Tibial nerve (tissue), 4 donors: ENCODE data around the gene PMF1. TPM values are rescaled to one million over a fixed set of nuclear protein-coding genes. Genes with fewer than 3 reads are reported as not detected.
"Not testable (repeated sequence)": the region's sequence is repeated elsewhere in the genome, so short reads cannot be mapped to it uniquely, and the experiment has no call there.

ENCODE experiments used
- DNase-seq, 2 donors: peaks; one replicate each; pipeline ENCODE4 v3.0.0-alpha.2; 2019; ENCODE audit warnings: low spot score in 2 of 2
- H3K27ac ChIP-seq, 4 donors: fragments of 200-600 bp; sonication (generic) in 3 of 4; one replicate each; pipeline ENCODE4 v1.5.1; 2017 to 2019; ENCODE audit warnings: mild to moderate bottlenecking in 1 of 4
- H3K27me3 ChIP-seq, 2 donors: fragments of 200-600 bp; sonication (generic) in 1 of 2; one replicate each; pipeline versions ENCODE4 v1.5.1 to v1.6.0; 2017 to 2019
- H3K36me3 ChIP-seq, 3 donors: fragments of 200-600 bp; sonication (generic); one replicate each; pipeline ENCODE4 v1.5.1; 2018 to 2019
- H3K4me1 ChIP-seq, 4 donors: fragments of 200-600 bp; sonication (generic) in 3 of 4; one replicate each; pipeline ENCODE4 v1.5.1; 2017 to 2019
- H3K4me3 ChIP-seq, 4 donors: fragments of 200-600 bp; sonication (generic) in 3 of 4; one replicate each; pipeline ENCODE4 v1.5.1; 2017 to 2019; ENCODE audit warnings: mild to moderate bottlenecking in 1 of 4, moderate library complexity in 1 of 4
- H3K9me3 ChIP-seq, 4 donors: fragments of 200-600 bp; sonication (generic) in 3 of 4; one replicate each; pipeline ENCODE4 v1.5.1; 2017 to 2019
- EP300 ChIP-seq, 2 donors: sonication (generic); formaldehyde crosslinking; IDR thresholded peaks; one replicate each; pipeline ENCODE4 v1.6.1; 2017; ENCODE audit warnings: antibody characterized with exemption in 2 of 2, mild to moderate bottlenecking in 1 of 2
- POLR2A ChIP-seq, 2 donors: fragments of 450-650 bp; IDR thresholded peaks; one replicate each; pipeline ENCODE4 v1.6.1; 2017; ENCODE audit warnings: antibody characterized with exemption in 2 of 2, mild to moderate bottlenecking in 2 of 2, moderate library complexity in 2 of 2
- WGBS, 2 donors: methylation state at CpG; one replicate each; pipeline ENCODE4 v1.1.5; 2018; 5-methylcytosine and 5-hydroxymethylcytosine counted together
- total RNA-seq, 4 donors: library from RNA; depleted of rRNA; stranded (reverse); fragments of >200 nt; gene quantifications; one replicate each; pipeline ENCODE4 v1.1.0, GENCODE V29; 2016
- TF ChIP-seq, protein P1 (sequence below), 5 experiments: fragments of 200-600 bp in 3 of 5; fragments of 450-650 bp in 2 of 5; sonication (generic) in 3 of 5; IDR thresholded peaks; one replicate each; pipeline ENCODE4 v1.5.1; 2016 to 2019; ENCODE audit warnings: antibody characterized with exemption in 5 of 5, mild to moderate bottlenecking in 3 of 5, moderate library complexity in 2 of 5

Gene PMF1
- total RNA-seq, 4 donors from 2014 or later, result 41.7 to 67.1 (median 49.1) TPM

DNA sequence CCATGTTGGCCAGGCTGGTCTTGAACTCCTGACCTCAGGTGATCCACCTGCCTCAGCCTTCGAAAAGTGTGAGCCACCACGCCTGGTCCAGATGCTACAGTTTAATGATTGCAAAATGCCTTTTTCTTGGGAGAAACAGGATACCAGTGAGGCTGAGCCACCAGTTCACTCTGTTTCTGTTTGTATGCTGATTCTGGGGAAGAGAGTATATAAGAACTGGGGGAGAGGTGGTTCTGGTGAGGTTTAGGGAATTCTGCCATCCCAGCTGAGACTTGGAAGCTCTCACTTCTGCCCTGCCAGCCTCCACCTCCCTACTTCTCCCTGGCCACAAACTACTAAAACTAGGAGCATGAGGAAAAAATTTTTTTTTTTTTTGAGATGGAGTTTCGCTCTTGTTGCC, 8.1 kb upstream of the PMF1 start:
- no peaks in the 10 kb centered on the region for H3K9me3 ChIP-seq
- no peak overlapping the region for H3K4me3 ChIP-seq
- DNase-seq, result no peak
- H3K36me3 ChIP-seq, result peaks cover 0 to 82% (median 7%) of the 10 kb centered on the region in 3 donors
- H3K27ac ChIP-seq, result no peak overlapping the region
- TF ChIP-seq, protein P1, sequence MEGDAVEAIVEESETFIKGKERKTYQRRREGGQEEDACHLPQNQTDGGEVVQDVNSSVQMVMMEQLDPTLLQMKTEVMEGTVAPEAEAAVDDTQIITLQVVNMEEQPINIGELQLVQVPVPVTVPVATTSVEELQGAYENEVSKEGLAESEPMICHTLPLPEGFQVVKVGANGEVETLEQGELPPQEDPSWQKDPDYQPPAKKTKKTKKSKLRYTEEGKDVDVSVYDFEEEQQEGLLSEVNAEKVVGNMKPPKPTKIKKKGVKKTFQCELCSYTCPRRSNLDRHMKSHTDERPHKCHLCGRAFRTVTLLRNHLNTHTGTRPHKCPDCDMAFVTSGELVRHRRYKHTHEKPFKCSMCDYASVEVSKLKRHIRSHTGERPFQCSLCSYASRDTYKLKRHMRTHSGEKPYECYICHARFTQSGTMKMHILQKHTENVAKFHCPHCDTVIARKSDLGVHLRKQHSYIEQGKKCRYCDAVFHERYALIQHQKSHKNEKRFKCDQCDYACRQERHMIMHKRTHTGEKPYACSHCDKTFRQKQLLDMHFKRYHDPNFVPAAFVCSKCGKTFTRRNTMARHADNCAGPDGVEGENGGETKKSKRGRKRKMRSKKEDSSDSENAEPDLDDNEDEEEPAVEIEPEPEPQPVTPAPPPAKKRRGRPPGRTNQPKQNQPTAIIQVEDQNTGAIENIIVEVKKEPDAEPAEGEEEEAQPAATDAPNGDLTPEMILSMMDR (IDR thresholded peaks at IDR 0.05), result no peak
- TF ChIP-seq EP300 (IDR thresholded peaks at IDR 0.05), result no peak
- no peak for TF ChIP-seq POLR2A (IDR thresholded peaks at IDR 0.05)
- peaks cover 0 to 21% (median 0%) of the 10 kb centered on the region in 4 donors for H3K4me1 ChIP-seq
- 92 to 94% methylated on average over 3 of the region's 3 CpGs for WGBS, 2 donors
- no peaks in the 10 kb centered on the region for H3K27me3 ChIP-seq

DNA sequence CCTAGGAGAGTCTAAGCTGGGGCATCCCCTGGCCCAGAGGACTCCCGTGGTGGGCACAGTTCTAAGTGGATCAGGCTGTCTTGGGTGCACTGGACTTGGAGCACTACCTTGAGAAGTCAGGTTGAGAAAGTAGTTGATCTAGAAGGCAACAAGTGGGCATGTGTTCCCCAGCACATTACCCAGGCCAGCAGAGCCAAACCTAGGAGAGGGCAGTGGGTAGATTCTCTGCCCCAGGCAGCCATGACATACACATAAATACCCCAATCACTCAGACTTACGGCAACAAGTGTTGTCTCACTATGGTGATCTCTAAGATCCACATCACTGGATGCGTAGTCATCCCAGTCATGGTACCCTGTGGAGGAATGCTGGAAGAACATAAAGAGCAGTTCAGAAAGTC, 1.6 kb upstream of the PMF1 start:
- no peaks in the 10 kb centered on the region for H3K9me3 ChIP-seq
- no peaks in the 10 kb centered on the region for H3K27me3 ChIP-seq
- no peak overlapping the region for H3K4me3 ChIP-seq
- DNase-seq, result no peak
- no peak overlapping the region for H3K27ac ChIP-seq
- H3K4me1 ChIP-seq, result peaks cover 0 to 30% (median 14%) of the 10 kb centered on the region in 4 donors
- 87 to 97% methylated on average over 3 of the region's 3 CpGs for WGBS, 2 donors
- H3K36me3 ChIP-seq, result peaks cover 0 to 54% (median 4%) of the 10 kb centered on the region in 3 donors
- TF ChIP-seq EP300 (IDR thresholded peaks at IDR 0.05), result no peak
- no peak for TF ChIP-seq POLR2A (IDR thresholded peaks at IDR 0.05)
- TF ChIP-seq, protein P1 (IDR thresholded peaks at IDR 0.05), result no peak

DNA sequence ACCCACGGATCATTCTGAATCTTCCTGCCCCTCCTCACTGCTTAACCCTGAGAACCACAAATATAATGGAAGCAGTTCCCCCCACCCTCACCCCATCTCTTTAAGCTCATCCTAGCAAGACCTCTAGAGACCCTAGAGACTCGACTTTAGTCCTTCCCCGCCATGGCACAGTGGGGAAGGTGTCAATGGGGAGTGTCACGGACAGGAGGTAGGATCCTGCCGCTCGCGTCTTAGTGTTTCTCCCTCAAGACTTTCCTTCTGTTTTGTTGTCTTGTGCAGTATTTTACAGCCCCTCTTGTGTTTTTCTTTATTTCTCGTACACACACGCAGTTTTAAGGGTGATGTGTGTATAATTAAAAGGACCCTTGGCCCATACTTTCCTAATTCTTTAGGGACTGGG, 677 bp upstream of the PMF1 start:
- 74% methylated on average over 9 of the region's 9 CpGs for WGBS, 2 donors
- H3K27me3 ChIP-seq, result no peaks in the 10 kb centered on the region
- no peaks in the 10 kb centered on the region for H3K9me3 ChIP-seq
- H3K36me3 ChIP-seq, result peaks cover 0 to 49% (median under 1%) of the 10 kb centered on the region in 3 donors
- peaks cover 0 to 31% (median 14%) of the 10 kb centered on the region in 4 donors for H3K4me1 ChIP-seq
- H3K4me3 ChIP-seq, result peak overlapping the region in 3 of 4 donors; percentile 28 to 73 (median 71)
- peak overlapping the region; percentile 93 to 99 (median 96) for H3K27ac ChIP-seq
- TF ChIP-seq POLR2A (IDR thresholded peaks at IDR 0.05) (no peak), EP300 (IDR thresholded peaks at IDR 0.05) (no peak)
- TF ChIP-seq, protein P1 (IDR thresholded peaks at IDR 0.05), result no peak
- no peak for DNase-seq

DNA sequence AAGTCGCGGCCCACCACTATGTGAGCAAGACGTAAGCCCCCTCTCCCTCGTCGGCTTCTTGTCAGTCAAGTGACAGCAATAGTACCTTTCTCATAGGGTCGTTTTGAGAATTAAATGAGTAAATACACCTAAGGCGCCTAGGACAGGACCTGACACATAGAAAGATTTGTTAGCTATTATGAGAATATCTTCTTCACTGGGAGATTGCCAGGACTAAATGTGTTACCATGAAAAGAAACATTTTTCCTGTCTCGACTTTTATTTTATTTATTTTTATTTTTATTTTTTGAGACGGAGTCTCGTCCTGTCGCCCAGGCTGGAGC, 798 bp downstream of the PMF1 start:
- Histone ChIP-seq H3K4me3 (peak overlapping the region; percentile 65 to 73 (median 71)), H3K4me1 (peaks cover 0 to 44% (median 14%) of the 10 kb centered on the region in 4 donors), H3K27ac (peak overlapping the region; percentile 93 to 99 (median 96)), H3K9me3 (no peaks in the 10 kb centered on the region), H3K36me3 (peaks cover 0 to 34% (median 0%) of the 10 kb centered on the region in 3 donors), H3K27me3 (no peaks in the 10 kb centered on the region)
- TF ChIP-seq POLR2A (IDR thresholded peaks at IDR 0.05) (no peak), EP300 (IDR thresholded peaks at IDR 0.05) (no peak)
- TF ChIP-seq, protein P1 (IDR thresholded peaks at IDR 0.05), result no peak
- WGBS, 2 donors, result 20 to 21% methylated on average over 11 of the region's 11 CpGs
- no peak for DNase-seq

DNA sequence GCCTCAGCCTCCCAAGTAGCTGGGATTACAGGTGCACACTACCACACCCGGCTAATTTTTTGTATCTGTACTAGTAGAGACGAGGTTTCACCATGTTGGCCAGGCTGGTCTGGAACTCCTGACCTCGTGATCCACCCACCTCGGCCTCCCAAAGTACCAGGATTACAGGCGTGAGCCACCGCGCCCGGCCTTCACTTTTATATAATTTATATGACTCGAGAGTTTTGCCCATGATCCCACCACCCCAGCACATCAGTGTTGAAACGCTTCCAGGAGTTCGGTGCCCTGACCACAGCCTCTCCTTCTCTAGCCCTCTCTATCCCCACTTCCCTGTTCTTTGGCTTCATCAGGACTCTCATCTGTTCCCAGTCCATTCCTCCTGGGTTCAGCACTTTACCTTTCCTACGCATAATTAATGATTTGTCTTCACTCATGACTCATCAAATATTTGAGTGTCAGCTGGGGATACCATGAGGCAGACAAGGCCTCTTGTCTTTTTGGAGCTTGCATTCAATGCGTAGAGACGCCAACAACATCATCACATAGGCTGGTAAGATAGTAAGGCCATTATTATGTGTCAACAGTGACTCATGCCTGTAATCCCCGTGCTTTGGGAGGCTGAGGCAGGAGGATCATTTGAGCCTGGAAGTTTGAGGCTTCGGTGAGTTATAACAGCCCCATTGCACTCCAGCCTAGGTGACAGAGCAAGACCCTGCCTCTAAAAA, 1.4 kb downstream of the PMF1 start:
- Histone ChIP-seq H3K27me3 (no peaks in the 10 kb centered on the region), H3K9me3 (no peaks in the 10 kb centered on the region), H3K4me1 (peaks cover 0 to 44% (median 14%) of the 10 kb centered on the region in 4 donors), H3K36me3 (peaks cover 0 to 28% (median 0%) of the 10 kb centered on the region in 3 donors), H3K4me3 (peak overlapping the region; percentile 65 to 73 (median 71)), H3K27ac (peak overlapping the region; percentile 93 to 99 (median 96))
- no peak for DNase-seq
- WGBS, 2 donors, result 80 to 83% methylated on average over 16 of the region's 16 CpGs
- TF ChIP-seq EP300 (IDR thresholded peaks at IDR 0.05) (no peak), POLR2A (IDR thresholded peaks at IDR 0.05) (no peak)
- TF ChIP-seq, protein P1 (IDR thresholded peaks at IDR 0.05), result no peak

DNA sequence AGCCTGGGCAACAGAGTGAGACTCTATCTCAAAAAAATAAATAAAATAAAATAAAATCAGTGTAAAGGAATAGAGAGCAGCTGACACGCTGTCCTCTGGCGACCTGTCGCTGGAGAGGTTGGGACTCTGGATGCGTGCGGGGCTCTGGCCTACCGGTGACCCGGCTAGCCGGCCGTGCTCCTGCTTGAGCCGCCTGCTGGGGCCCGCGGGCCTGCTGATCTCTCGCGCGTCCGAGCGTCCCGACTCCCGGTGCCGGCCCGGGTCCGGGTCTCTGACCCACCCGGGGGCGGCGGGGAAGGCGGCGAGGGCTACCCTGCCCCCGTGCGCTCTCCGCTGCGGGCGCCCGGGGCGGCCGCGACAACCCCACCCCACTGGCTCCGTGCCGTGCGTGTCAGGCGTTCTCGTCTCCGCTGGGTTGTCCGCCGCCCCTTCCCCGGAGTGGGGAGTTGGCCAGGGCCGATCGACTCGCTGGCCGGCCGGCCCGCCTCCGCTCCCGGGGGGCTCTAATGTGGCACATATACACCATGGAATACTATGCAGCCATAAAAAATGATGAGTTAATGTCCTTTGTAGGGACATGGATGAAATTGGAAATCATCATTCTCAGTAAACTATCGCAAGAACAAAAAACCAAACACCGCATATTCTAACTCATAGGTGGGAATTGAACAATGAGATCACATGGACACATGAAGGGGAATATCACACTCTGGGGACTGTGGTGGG, 3.7 kb downstream of the PMF1 start:
- not testable (repeated sequence) for H3K27ac ChIP-seq, H3K27me3 ChIP-seq, DNase-seq, H3K4me3 ChIP-seq, H3K9me3 ChIP-seq
- Histone ChIP-seq H3K36me3 (peaks cover 0 to 25% (median 0%) of the 10 kb centered on the region in 3 donors), H3K4me1 (peaks cover 0 to 44% (median 14%) of the 10 kb centered on the region in 4 donors)
- WGBS, 2 donors, result 94 to 98% methylated on average over 49 to 54 of the region's 55 CpGs
